GM19025 (cell line): ENCODE data around the gene GSTT2B.
"Not testable (repeated sequence)": the region's sequence is repeated elsewhere in the genome, so short reads cannot be mapped to it uniquely, and the experiment has no call there.

Source experiments
- ATAC-seq: cut with Tn5 transposase; IDR thresholded peaks from one replicate; pipeline ENCODE4 v1.9.1; 2021; ENCODE audit warnings: mild to moderate bottlenecking, low read depth, moderate library complexity; ENCODE audit not compliant: unreplicated experiment

GSTT2B gene

GRCh38 chr22:23961084-23961771 lies at the start of gene GSTT2B:
TSS of gene GSTT2B (minus strand) at chr22:23961195. CDS start at chr22:23961131, 64 bp downstream.
- not testable (repeated sequence) for ATAC-seq

- no peak for ATAC-seq
Measured at GRCh38 chr22:24010018-24010391, 49.0 kb upstream of the GSTT2B start.

GRCh38 chr22:24009227-24010017 lies 48.4 kb upstream of the GSTT2B start:
- no peak for ATAC-seq

GRCh38 chr22:24008381-24009226 lies 47.6 kb upstream of the GSTT2B start:
- no peak for ATAC-seq

- ATAC-seq, result no peak
Measured at GRCh38 chr22:24008022-24008283, 47.0 kb upstream of the GSTT2B start.

GRCh38 chr22:24007253-24008021 lies 46.4 kb upstream of the GSTT2B start:
- no peak for ATAC-seq

GRCh38 chr22:24006914-24007214 lies 45.9 kb upstream of the GSTT2B start:
- no peak for ATAC-seq

GRCh38 chr22:24006207-24006913 lies 45.4 kb upstream of the GSTT2B start:
- ATAC-seq, result no peak

GRCh38 chr22:24005201-24005600 lies 44.2 kb upstream of the GSTT2B start, which contains the start of gene GSTT4:
TSS of gene GSTT4 (minus strand) at chr22:24005453. CDS start at chr22:24005356, 97 bp downstream.
- no peak for ATAC-seq

GRCh38 chr22:24003887-24004286 lies 42.9 kb upstream of the GSTT2B start:
- ATAC-seq, result no peak

GRCh38 chr22:24002851-24003250 lies 41.9 kb upstream of the GSTT2B start:
- no peak for ATAC-seq

GRCh38 chr22:24002272-24002671 lies 41.3 kb upstream of the GSTT2B start:
- ATAC-seq, result no peak

GRCh38 chr22:24001314-24001713 lies 40.3 kb upstream of the GSTT2B start:
- ATAC-seq, result no peak

GRCh38 chr22:23999779-24000178 lies 38.8 kb upstream of the GSTT2B start:
- ATAC-seq, result not testable (repeated sequence)

- no peak for ATAC-seq
Measured at GRCh38 chr22:23997092-23997491, 36.1 kb upstream of the GSTT2B start.

- not testable (repeated sequence) for ATAC-seq
Measured at GRCh38 chr22:23993581-23994177, 32.7 kb upstream of the GSTT2B start.

GRCh38 chr22:23993080-23993479 lies 32.1 kb upstream of the GSTT2B start:
- ATAC-seq, result not testable (repeated sequence)

GRCh38 chr22:23989583-23990244 lies 28.7 kb upstream of the GSTT2B start:
- not testable (repeated sequence) for ATAC-seq
